ENCODE results near the gene DDR2.

DNA sequence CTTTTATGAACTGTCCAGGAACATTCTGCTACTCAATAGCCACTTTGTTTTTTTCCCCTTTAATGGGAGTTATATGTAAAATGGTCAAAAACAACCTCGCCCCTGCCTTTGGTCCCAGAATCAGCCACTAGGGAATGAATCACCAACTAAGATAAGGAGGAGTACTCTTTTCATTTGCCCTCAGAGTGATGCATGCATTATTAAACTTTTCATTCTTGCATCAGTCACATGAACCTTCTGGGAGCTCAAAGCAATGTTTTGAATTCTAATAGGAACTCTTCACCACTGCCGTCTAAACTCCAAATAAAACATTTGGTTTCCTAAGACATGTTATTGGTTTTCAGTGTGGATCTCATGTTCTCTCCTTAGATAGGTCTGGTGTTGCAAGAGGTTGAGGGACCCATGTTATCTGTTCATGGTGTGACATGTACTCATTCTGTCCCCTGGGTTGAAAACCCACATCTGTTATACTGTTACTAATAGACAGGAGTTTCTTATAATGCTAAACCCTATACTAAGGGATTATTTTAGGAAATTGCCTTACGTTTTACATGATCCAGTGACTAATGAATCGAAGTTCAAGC lies 140.4 kb downstream of the DDR2 start:
- TF ChIP-seq, protein P1, sequence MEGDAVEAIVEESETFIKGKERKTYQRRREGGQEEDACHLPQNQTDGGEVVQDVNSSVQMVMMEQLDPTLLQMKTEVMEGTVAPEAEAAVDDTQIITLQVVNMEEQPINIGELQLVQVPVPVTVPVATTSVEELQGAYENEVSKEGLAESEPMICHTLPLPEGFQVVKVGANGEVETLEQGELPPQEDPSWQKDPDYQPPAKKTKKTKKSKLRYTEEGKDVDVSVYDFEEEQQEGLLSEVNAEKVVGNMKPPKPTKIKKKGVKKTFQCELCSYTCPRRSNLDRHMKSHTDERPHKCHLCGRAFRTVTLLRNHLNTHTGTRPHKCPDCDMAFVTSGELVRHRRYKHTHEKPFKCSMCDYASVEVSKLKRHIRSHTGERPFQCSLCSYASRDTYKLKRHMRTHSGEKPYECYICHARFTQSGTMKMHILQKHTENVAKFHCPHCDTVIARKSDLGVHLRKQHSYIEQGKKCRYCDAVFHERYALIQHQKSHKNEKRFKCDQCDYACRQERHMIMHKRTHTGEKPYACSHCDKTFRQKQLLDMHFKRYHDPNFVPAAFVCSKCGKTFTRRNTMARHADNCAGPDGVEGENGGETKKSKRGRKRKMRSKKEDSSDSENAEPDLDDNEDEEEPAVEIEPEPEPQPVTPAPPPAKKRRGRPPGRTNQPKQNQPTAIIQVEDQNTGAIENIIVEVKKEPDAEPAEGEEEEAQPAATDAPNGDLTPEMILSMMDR (IDR thresholded peaks at IDR 0.05) = peak in 1 of 6 experiments; percentile 9
- no peak for TF ChIP-seq POLR2A (IDR thresholded peaks at IDR 0.05)
